Neural cell (in vitro differentiated cells): ENCODE data around the gene MCM3AP. TPM values are rescaled to one million over a fixed set of nuclear protein-coding genes. Genes with fewer than 3 reads are reported as not detected.

Experiments
- polyA plus RNA-seq: library from polyadenylated mRNA; depleted of rRNA; stranded (reverse); fragments of >200 nt; gene quantifications from 2 replicates; pipeline ENCODE4 v1.2.3, GENCODE V29; 2014

MCM3AP gene
- polyA plus RNA-seq, 1 donor from 2014 or later = 74.2 TPM

Other genes starting within 250 kb of the MCM3AP start
- not detected in 2 replicates for gene COL6A2, start 187.5 kb downstream of the MCM3AP start, polyA plus RNA-seq
- gene FTCD, start 130.0 kb downstream of the MCM3AP start, polyA plus RNA-seq = 1.4 and 2.0 TPM in 2 replicates
- 14.8 and 20.6 TPM in 2 replicates for gene SPATC1L, start 101.2 kb downstream of the MCM3AP start, polyA plus RNA-seq
- 101 and 123 TPM in 2 replicates for gene LSS, start 56.8 kb downstream of the MCM3AP start, polyA plus RNA-seq
- gene YBEY, start 731 bp upstream of the MCM3AP start, polyA plus RNA-seq = 88.4 and 95.3 TPM in 2 replicates
- 2.8 and 3.0 TPM in 2 replicates for gene C21orf58, start 38.3 kb upstream of the MCM3AP start, polyA plus RNA-seq
- 28.2 and 45.1 TPM in 2 replicates for gene PCNT, start 38.5 kb upstream of the MCM3AP start, polyA plus RNA-seq
- gene DIP2A, start 173.3 kb upstream of the MCM3AP start, polyA plus RNA-seq = 45.0 and 53.4 TPM in 2 replicates